K562 (cell line): Measurements from ENCODE around the gene CCNDBP1. TPM values are rescaled to one million over a fixed set of nuclear protein-coding genes. Genes with fewer than 3 reads are reported as not detected.
A peak's percentile ranks its signal among the peaks of the same experiment; 100 is the strongest.

Experiments used
- ARHGAP35 ChIP-seq: fragments of 450-650 bp; IDR thresholded peaks from 2 replicates; pipeline ENCODE4 v1.6.1; 2018; ENCODE audit not compliant: partially characterized antibody
- ETS2 ChIP-seq: IDR thresholded peaks from 2 replicates; pipeline ENCODE4 v1.6.1; 2016; ENCODE audit warnings: borderline replicate concordance, missing genetic modification characterization, mild to moderate bottlenecking, moderate library complexity, missing compliant biosample characterization; ENCODE audit not compliant: poor library complexity, severe bottlenecking
- HEY1 ChIP-seq: fragments of 250-450 bp; sonication (Bioruptor Pico); IDR thresholded peaks from 2 replicates; pipeline ENCODE4 v1.5.0; 2020; ENCODE audit warnings: mild to moderate bottlenecking, moderate library complexity, borderline replicate concordance
- KHSRP ChIP-seq: fragments of 450-650 bp; IDR thresholded peaks from 2 replicates; pipeline ENCODE4 v1.6.1; 2017
- KLF10 ChIP-seq: fragments of 250-450 bp; sonication (Bioruptor Pico); IDR thresholded peaks from 2 replicates; pipeline ENCODE4 v1.6.1; 2021; ENCODE audit warnings: matching md5 sums
- POLR2AphosphoS5 ChIP-seq: IDR thresholded peaks from 2 replicates; pipeline ENCODE4 v1.6.1; 2011; ENCODE audit warnings: mild to moderate bottlenecking, low read depth, low read length, moderate library complexity; ENCODE audit not compliant: control insufficient read depth, insufficient read depth
- PRDM10 ChIP-seq: fragments of 450-650 bp; IDR thresholded peaks from 2 replicates; pipeline ENCODE4 v1.6.1; 2018; ENCODE audit not compliant: partially characterized antibody
- PURB ChIP-seq: sonication (generic); formaldehyde crosslinking; IDR thresholded peaks from 2 replicates; pipeline ENCODE4 v1.9.0; 2021; ENCODE audit warnings: low read depth, mild to moderate bottlenecking, missing genetic modification reagents
- PYGO2 ChIP-seq: fragments of 450-650 bp; IDR thresholded peaks from 2 replicates; pipeline ENCODE4 v1.6.1; 2016; ENCODE audit warnings: mild to moderate bottlenecking, missing genetic modification characterization, moderate library complexity, missing compliant biosample characterization
- SLC30A9 ChIP-seq: fragments of 250-450 bp; sonication (Bioruptor Pico); IDR thresholded peaks from 2 replicates; pipeline ENCODE4 v1.8.0; 2022; ENCODE audit warnings: mild to moderate bottlenecking, moderate library complexity
- TCF3 ChIP-seq: sonication (generic); formaldehyde crosslinking; IDR thresholded peaks from 2 replicates; pipeline ENCODE4 v1.4.0; 2020; ENCODE audit warnings: mild to moderate bottlenecking, missing genetic modification reagents
- TCFL5 ChIP-seq: fragments of 250-450 bp; sonication (Bioruptor Pico); conservative IDR thresholded peaks from 2 replicates; pipeline ENCODE4 v1.6.1; 2021; ENCODE audit warnings: mild to moderate bottlenecking, moderate library complexity, matching md5 sums
- TOE1 ChIP-seq, 2 experiments: fragments of 450-650 bp in 1 of 2; sonication (generic) in 1 of 2; formaldehyde crosslinking in 1 of 2; IDR thresholded peaks; 2 replicates each; pipeline versions ENCODE4 v1.7.1 to v1.8.0; 2016 to 2022; ENCODE audit warnings: borderline replicate concordance in 2 of 2, mild to moderate bottlenecking in 2 of 2, antibody characterized with exemption in 1 of 2, inconsistent platforms in 1 of 2, low read depth in 1 of 2, missing genetic modification reagents in 1 of 2, moderate library complexity in 1 of 2
- ZBTB9 ChIP-seq: fragments of 450-650 bp; formaldehyde crosslinking; IDR thresholded peaks from 2 replicates; pipeline ENCODE4 v1.4.0; 2020; ENCODE audit warnings: mild to moderate bottlenecking, moderate library complexity
- ZNF280A ChIP-seq: fragments of 450-650 bp; IDR thresholded peaks from 2 replicates; pipeline ENCODE4 v1.6.1; 2018; ENCODE audit warnings: mild to moderate bottlenecking, low read depth; ENCODE audit not compliant: partially characterized antibody
- ZNF655 ChIP-seq: fragments of 250-450 bp; sonication (Bioruptor Pico); IDR thresholded peaks from 2 replicates; pipeline ENCODE4 v1.5.0; 2021
- polyA plus RNA-seq, 8 experiments: library from polyadenylated mRNA; depleted of rRNA in 4 of 8; stranded (reverse) in 5 of 8; unstranded in 3 of 8; fragments of >200 nt; fragmentation: Nextera tagmentation in 2 of 8; fragmentation: Illumina TruSeq in 1 of 8; extraction: Ambion mirVana in 2 of 8; extraction: Trizol in 1 of 8; gene quantifications; 2 replicates each; pipeline versions ENCODE4 v1.2.1 to v1.2.3, GENCODE V29; 2011 to 2014; ENCODE audit warnings: inconsistent platforms in 1 of 8, missing spikeins in 1 of 8
- total RNA-seq, 7 experiments: library from RNA; depleted of rRNA in 6 of 7; stranded (reverse); fragments of >200 nt in 6 of 7; fragmentation: Illumina TruSeq in 2 of 7; extraction: Trizol in 2 of 7; gene quantifications; 2 replicates each; pipeline versions ENCODE4 v1.2.1 to v1.2.3, GENCODE V29; 2011 to 2021; ENCODE audit warnings: low replicate concordance in 1 of 7

CCNDBP1 gene
- total and polyA plus RNA-seq, 9 of the 15 experiments (the other 6 are each of a cell fraction or from before 2014, with no cell fraction given) = 37.0 to 111 (median 55.5) TPM

- TF ChIP-seq ARHGAP35 (no peak), TCF3 (CRISPR knock-in tag) (peak; percentile 84), TOE1 (IDR thresholded peaks at IDR 0.05; ENCODE audit: borderline replicate concordance) (no peak), TOE1 (CRISPR knock-in tag; IDR thresholded peaks at IDR 0.05; ENCODE audit: borderline replicate concordance, low read depth) (no peak), HEY1 (no peak), POLR2AphosphoS5 (peak; percentile 66), ZBTB9 (CRISPR knock-in tag) (no peak), SLC30A9 (CRISPR knock-in tag) (no peak), KHSRP (no peak), PURB (CRISPR knock-in tag) (no peak), PYGO2 (tag) (no peak), ZNF655 (no peak), ZNF280A (no peak), KLF10 (CRISPR knock-in tag) (no peak), ETS2 (tag) (no peak), PRDM10 (peak; percentile 43), TCFL5 (CRISPR knock-in tag) (no peak)
These were observed 45.5 kb downstream of the CCNDBP1 start (continued) for GRCh38 chr15:43230640-43231115.
